H9 (cell line): ENCODE measurements around the gene PCDHGA8. TPM values are rescaled to one million over a fixed set of nuclear protein-coding genes. Genes with fewer than 3 reads are reported as not detected.

ENCODE experiments used
- DNase-seq: peaks from one replicate; pipeline ENCODE4 v3.0.0-alpha.2; 2017
- H2AFZ ChIP-seq: one replicate; pipeline ENCODE4 v1.6.1; 2013; ENCODE audit warnings: mild to moderate bottlenecking, low read length, control low read depth, moderate library complexity
- H2AK5ac ChIP-seq: 2 replicates; pipeline ENCODE4 v1.6.1; 2013; ENCODE audit warnings: low read length, control low read depth, mixed read lengths; ENCODE audit not compliant: insufficient read length
- H2BK120ac ChIP-seq: one replicate; pipeline ENCODE4 v1.6.1; 2013; ENCODE audit warnings: low read depth, mild to moderate bottlenecking, low read length, control low read depth, inconsistent platforms; ENCODE audit not compliant: poor library complexity, severe bottlenecking
- H2BK12ac ChIP-seq: 2 replicates; pipeline ENCODE4 v1.6.1; 2013; ENCODE audit warnings: low read length, control low read depth, mixed read lengths, low read depth; ENCODE audit not compliant: insufficient read length
- H2BK15ac ChIP-seq: 2 replicates; pipeline ENCODE4 v1.6.1; 2013; ENCODE audit warnings: low read depth, low read length, control low read depth
- H2BK20ac ChIP-seq: one replicate; pipeline ENCODE4 v1.6.1; 2013; ENCODE audit warnings: low read depth, mild to moderate bottlenecking, low read length, control low read depth, inconsistent platforms; ENCODE audit not compliant: poor library complexity, severe bottlenecking
- H2BK5ac ChIP-seq: 2 replicates; pipeline ENCODE4 v1.6.1; 2013; ENCODE audit warnings: low read length, control low read depth, mixed read lengths; ENCODE audit not compliant: insufficient read length
- H3K14ac ChIP-seq: 2 replicates; pipeline ENCODE4 v1.6.1; 2013; ENCODE audit warnings: low read length, control low read depth; ENCODE audit not compliant: insufficient read depth
- H3K18ac ChIP-seq: 2 replicates; pipeline ENCODE4 v1.6.1; 2013; ENCODE audit warnings: low read depth, mild to moderate bottlenecking, mixed read lengths, low read length, control low read depth; ENCODE audit not compliant: insufficient read length
- H3K23ac ChIP-seq: 2 replicates; pipeline ENCODE4 v1.6.1; 2013; ENCODE audit warnings: low read length, control low read depth, mixed read lengths, low read depth; ENCODE audit not compliant: insufficient read length
- H3K23me2 ChIP-seq: 2 replicates; pipeline ENCODE4 v1.6.1; 2013; ENCODE audit warnings: low read depth, mild to moderate bottlenecking, mixed read lengths, low read length, control low read depth; ENCODE audit not compliant: insufficient read length, poor library complexity, severe bottlenecking
- H3K27ac ChIP-seq: 2 replicates; pipeline ENCODE4 v1.5.1; 2013; ENCODE audit warnings: low read length, control low read depth, mixed read lengths, low read depth; ENCODE audit not compliant: insufficient read length
- H3K27me3 ChIP-seq: 2 replicates; pipeline ENCODE4 v1.6.1; 2013; ENCODE audit warnings: low read length, control low read depth, inconsistent platforms; ENCODE audit not compliant: insufficient read depth
- H3K4ac ChIP-seq: 2 replicates; pipeline ENCODE4 v1.6.1; 2013; ENCODE audit warnings: low read depth, mild to moderate bottlenecking, control low read depth, inconsistent platforms, low read length, moderate library complexity
- H3K4me1 ChIP-seq: 2 replicates; pipeline ENCODE4 v1.6.1; 2013; ENCODE audit warnings: low read length, control low read depth, inconsistent platforms; ENCODE audit not compliant: insufficient read depth
- H3K4me2 ChIP-seq: 2 replicates; pipeline ENCODE4 v1.6.1; 2013; ENCODE audit warnings: low read length, control low read depth, mixed read lengths; ENCODE audit not compliant: insufficient read length, insufficient read depth
- H3K56ac ChIP-seq: 2 replicates; pipeline ENCODE4 v1.6.1; 2013; ENCODE audit warnings: low read depth, mild to moderate bottlenecking, mixed read lengths, low read length, control low read depth; ENCODE audit not compliant: insufficient read length
- H3K79me1 ChIP-seq: 2 replicates; pipeline ENCODE4 v1.6.1; 2013; ENCODE audit warnings: low read depth, mild to moderate bottlenecking, moderate library complexity, low read length, control low read depth, inconsistent platforms; ENCODE audit not compliant: insufficient read depth, poor library complexity, severe bottlenecking
- H3K79me2 ChIP-seq: 2 replicates; pipeline ENCODE4 v1.6.1; 2013; ENCODE audit warnings: low read length, control low read depth, inconsistent platforms; ENCODE audit not compliant: insufficient read depth
- H3K9ac ChIP-seq: 2 replicates; pipeline ENCODE4 v1.6.1; 2013; ENCODE audit warnings: low read length, control low read depth, mixed read lengths; ENCODE audit not compliant: insufficient read length; ENCODE audit errors: extremely low read depth
- H3K9me3 ChIP-seq: one replicate; pipeline ENCODE4 v1.6.1; 2013; ENCODE audit warnings: low read depth, low read length, inconsistent platforms; ENCODE audit not compliant: control insufficient read depth
- H3T11ph ChIP-seq: one replicate; pipeline ENCODE4 v1.6.1; 2013; ENCODE audit warnings: mild to moderate bottlenecking, low read length, control low read depth, inconsistent platforms
- H4K20me1 ChIP-seq: one replicate; pipeline ENCODE4 v1.6.1; 2013; ENCODE audit not compliant: control insufficient read depth, insufficient read length, insufficient read depth
- H4K5ac ChIP-seq: 2 replicates; pipeline ENCODE4 v1.6.1; 2013; ENCODE audit warnings: low read depth, mild to moderate bottlenecking, mixed read lengths, low read length, control low read depth; ENCODE audit not compliant: insufficient read length
- H4K8ac ChIP-seq: replicated peaks from 2 replicates; pipeline ENCODE4 v1.6.1; 2013; ENCODE audit warnings: low read length, control low read depth, mixed read lengths, low read depth; ENCODE audit not compliant: insufficient read length
- H4K91ac ChIP-seq: 2 replicates; pipeline ENCODE4 v1.6.1; 2013; ENCODE audit warnings: low read depth, mild to moderate bottlenecking, moderate library complexity, mixed read lengths, low read length, control low read depth; ENCODE audit not compliant: insufficient read length
- H3K27ac Mint-ChIP-seq, 3 experiments: 2 replicates in 2 of 3; 3 replicates in 1 of 3; pipeline ENCODE4 v1.8.0; 2020 to 2021; ENCODE audit warnings: mixed read lengths in 3 of 3, mild to moderate bottlenecking in 1 of 3, moderate library complexity in 1 of 3
- H3K27me3 Mint-ChIP-seq: 2 replicates; pipeline ENCODE4 v1.8.0; 2021; ENCODE audit warnings: low read depth, mild to moderate bottlenecking, moderate library complexity, mixed read lengths
- H3K36me3 Mint-ChIP-seq, 3 experiments: 2 replicates in 2 of 3; 3 replicates in 1 of 3; pipeline ENCODE4 v1.8.0; 2020 to 2021; ENCODE audit warnings: low read depth in 3 of 3, mixed read lengths in 3 of 3; ENCODE audit not compliant: insufficient read depth in 1 of 3
- H3K4me1 Mint-ChIP-seq, 2 experiments: 2 replicates each; pipeline ENCODE4 v1.8.0; 2020; ENCODE audit warnings: mixed read lengths in 2 of 2
- H3K4me3 Mint-ChIP-seq, 2 experiments: 2 replicates in 1 of 2; 3 replicates in 1 of 2; pipeline ENCODE4 v1.8.0; 2020 to 2021; ENCODE audit warnings: mild to moderate bottlenecking in 2 of 2, mixed read lengths in 2 of 2, moderate library complexity in 1 of 2
- H3K9me3 Mint-ChIP-seq, 2 experiments: 2 replicates in 1 of 2; 3 replicates in 1 of 2; pipeline ENCODE4 v1.8.0; 2020; ENCODE audit warnings: mild to moderate bottlenecking in 2 of 2, mixed read lengths in 2 of 2, moderate library complexity in 1 of 2
- CTCF ChIP-seq: fragments of 200-600 bp; sonication (generic); conservative IDR thresholded peaks from 3 replicates; pipeline ENCODE4 v1.8.0; 2021; ENCODE audit warnings: antibody characterized with exemption, mild to moderate bottlenecking
- WGBS: extraction: QIAGEN DNeasy Blood & Tissue Kit; methylation state at CpG from one replicate; pipeline ENCODE4 v1.1.7; 2013; ENCODE audit warnings: missing lambda C conversion rate, low lambda C conversion rate, mixed read lengths; ENCODE audit not compliant: insufficient read length; ENCODE audit errors: extremely low coverage; 5-methylcytosine and 5-hydroxymethylcytosine counted together
- total RNA-seq: library from RNA; stranded (reverse); gene quantifications from 2 replicates; pipeline ENCODE4 v1.2.1, GENCODE V29; 2021

PCDHGA8 gene
- total RNA-seq, 1 experiment from 2014 or later = 0.90 TPM

DNA sequence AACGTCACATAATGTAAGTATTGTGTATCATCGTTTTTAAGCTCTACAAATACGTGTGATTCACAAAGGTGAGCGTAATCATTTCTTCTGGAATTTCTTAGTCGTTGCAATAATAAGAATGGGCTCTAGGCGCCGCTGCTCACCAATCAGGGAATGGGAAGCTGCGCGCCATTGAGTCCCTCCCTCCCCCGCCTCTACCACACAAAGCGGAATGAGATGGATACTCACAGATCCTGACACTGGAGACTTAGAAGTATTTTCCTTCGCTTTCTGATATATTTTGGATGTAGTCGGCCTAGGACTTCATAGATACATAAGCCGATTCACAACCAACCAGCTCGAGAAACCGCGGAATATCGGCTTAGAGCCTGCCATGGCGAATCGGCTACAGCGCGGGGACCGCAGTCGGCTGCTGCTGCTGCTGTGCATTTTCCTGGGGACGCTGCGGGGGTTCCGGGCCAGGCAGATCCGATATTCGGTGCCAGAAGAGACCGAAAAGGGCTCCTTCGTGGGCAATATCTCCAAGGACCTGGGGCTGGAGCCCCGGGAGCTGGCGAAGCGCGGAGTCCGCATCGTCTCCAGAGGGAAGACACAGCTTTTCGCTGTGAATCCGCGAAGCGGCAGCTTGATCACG lies 28.5 kb downstream of the PCDHGA8 start, which contains the start of gene PCDHGA11:
PCDHGA11 (plus strand) TSS at position 197 of the 634 bp plus-strand sequence; CDS start at position 374, 177 bp downstream.
- peak within 1 kb of the TSS in 1 of 3 experiments; percentile 35; a peak in 2 of 7 replicates for H3K27ac Mint-ChIP-seq

More for the DNA sequence above, 28.5 kb downstream of the PCDHGA8 start, which contains the start of gene PCDHGA11:
- Histone ChIP-seq H2AK5ac (no peak within 1 kb of the TSS), H4K8ac (no peak within 1 kb of the TSS), H3K9ac (no peak within 1 kb of the TSS), H4K5ac (no peak within 1 kb of the TSS), H3K18ac (no peak within 1 kb of the TSS), H2AFZ (no peak within 1 kb of the TSS), H4K91ac (no peak within 1 kb of the TSS), H4K20me1 (no peaks in the 10 kb centered on the region), H2BK20ac (no peak within 1 kb of the TSS), H3K9me3 (peaks cover 13% of the 10 kb centered on the region), H2BK12ac (no peak within 1 kb of the TSS), H2BK5ac (no peak within 1 kb of the TSS), H3K56ac (no peak within 1 kb of the TSS), H3K23ac (no peak within 1 kb of the TSS), H3T11ph (no peak within 1 kb of the TSS), H2BK120ac (no peak within 1 kb of the TSS), H3K23me2 (peaks cover 7% of the 10 kb centered on the region), H3K79me2 (no peaks in the 10 kb centered on the region), H3K27ac (no peak within 1 kb of the TSS), H3K14ac (0 out of 2 replicates have a peak within 1 kb of the TSS, but pooled peaks have one; percentile 11), H3K27me3 (no peaks in the 10 kb centered on the region; the same call in 1 of the 2 replicates), H3K4me2 (no peak within 1 kb of the TSS), H3K4me1 (no peaks in the 10 kb centered on the region), H3K79me1 (no peaks in the 10 kb centered on the region), H2BK15ac (no peak within 1 kb of the TSS), H3K4ac (no peak within 1 kb of the TSS)
- peaks cover 17% of the 10 kb centered on the region for H3K27me3 Mint-ChIP-seq
- peak within 1 kb of the TSS; percentile 32 to 60; a peak in 3 of 5 replicates for H3K4me3 Mint-ChIP-seq
- WGBS = no CpG with 5 or more reads among the region's 42 CpGs
- DNase-seq = peak; percentile 74
- H3K9me3 Mint-ChIP-seq = peaks cover 62 to 76% of the 10 kb centered on the region in 2 experiments
- H3K4me1 Mint-ChIP-seq = peaks cover 4 to 9% of the 10 kb centered on the region in 2 experiments; a peak in 3 of 4 replicates
- peak; percentile 74 for TF ChIP-seq CTCF
- peaks cover 52 to 85% (median 59%) of the 10 kb centered on the region in 3 experiments for H3K36me3 Mint-ChIP-seq
